Omental fat pad (tissue), 4 donors: Measurements from ENCODE around the gene C19orf73. TPM values are rescaled to one million over a fixed set of nuclear protein-coding genes. Genes with fewer than 3 reads are reported as not detected.

ENCODE experiments used
- ATAC-seq: fragments of 150-250 bp; one replicate; pipeline ENCODE4 v1.9.1; 2016; ENCODE audit warnings: mild to moderate bottlenecking, moderate library complexity; ENCODE audit not compliant: low FRiP score
- DNase-seq: peaks from one replicate; pipeline ENCODE4 v3.0.0-alpha.2; 2019; ENCODE audit warnings: low spot score
- CTCF ChIP-seq, 3 donors: fragments of 450-650 bp; IDR thresholded peaks; one replicate each; pipeline ENCODE4 v1.5.1; 2016 to 2017; ENCODE audit warnings: antibody characterized with exemption in 3 of 3, mild to moderate bottlenecking in 3 of 3, moderate library complexity in 2 of 3
- total RNA-seq, 4 donors: library from RNA; depleted of rRNA; stranded (reverse); fragments of >200 nt; gene quantifications; one replicate each; pipeline ENCODE4 v1.1.0, GENCODE V29; 2016

The C19orf73 gene
- total RNA-seq, 4 donors from 2014 or later: 1.6 to 3.5 (median 2.9) TPM

DNA sequence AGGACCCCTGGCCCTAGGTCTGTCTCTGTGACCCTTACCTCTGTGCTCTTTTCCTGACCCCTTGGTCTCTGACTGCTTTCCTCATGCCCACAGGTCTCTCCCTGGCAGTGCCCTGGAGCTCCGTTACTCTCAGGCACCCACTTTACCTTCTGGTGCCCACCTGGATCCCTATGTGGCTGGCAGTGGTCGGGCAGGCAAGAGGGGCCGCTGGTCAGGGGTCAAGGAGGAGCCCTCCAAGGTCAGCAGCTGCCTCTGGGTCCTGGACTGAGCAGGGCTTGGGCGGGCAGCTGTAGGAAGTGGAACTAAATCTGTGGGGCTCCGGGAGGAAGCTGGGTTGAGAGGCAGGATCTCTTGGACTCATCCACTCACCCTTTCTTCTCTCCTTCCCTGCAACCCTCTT is 16.7 kb upstream of the C19orf73 start:
- TF ChIP-seq CTCF (IDR thresholded peaks at IDR 0.05): no peak
- DNase-seq (no peak), ATAC-seq (no peak)

GRCh38 chr19:49133621-49134454 is 14.9 kb upstream of the C19orf73 start:
- DNase-seq (no peak), ATAC-seq (peak; percentile 38)
- TF ChIP-seq CTCF (IDR thresholded peaks at IDR 0.05): no peak

DNA sequence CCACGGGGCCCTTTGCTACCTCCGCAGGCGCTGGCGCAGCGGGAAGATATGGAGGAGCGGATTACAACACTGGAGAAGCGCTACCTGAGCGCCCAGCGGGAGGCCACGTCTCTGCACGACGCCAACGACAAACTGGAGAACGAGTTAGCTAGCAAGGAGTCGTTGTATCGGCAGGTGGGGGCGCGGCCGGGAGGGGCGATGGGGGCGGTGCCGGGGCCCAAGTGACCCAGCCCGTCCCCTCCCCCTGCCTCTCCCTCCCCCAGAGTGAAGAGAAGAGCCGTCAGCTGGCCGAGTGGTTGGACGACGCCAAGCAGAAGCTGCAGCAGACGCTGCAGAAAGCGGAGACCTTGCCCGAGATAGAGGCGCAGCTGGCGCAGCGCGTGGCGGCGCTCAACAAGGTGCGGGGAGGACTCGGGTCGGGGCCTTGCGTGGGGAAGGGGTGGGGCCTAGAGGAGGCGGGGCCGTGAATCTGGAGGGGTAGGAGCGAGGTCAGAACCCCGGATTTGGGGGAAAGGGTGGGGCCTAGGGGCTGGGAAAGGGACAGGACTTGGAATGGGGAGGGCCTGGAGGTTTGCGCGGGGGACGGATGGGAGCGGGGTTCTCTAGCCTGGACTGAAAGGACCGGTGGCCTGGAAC is 14.1 kb upstream of the C19orf73 start:
- DNase-seq (no peak), ATAC-seq (no peak)
- no peak for TF ChIP-seq CTCF (IDR thresholded peaks at IDR 0.05)

DNA sequence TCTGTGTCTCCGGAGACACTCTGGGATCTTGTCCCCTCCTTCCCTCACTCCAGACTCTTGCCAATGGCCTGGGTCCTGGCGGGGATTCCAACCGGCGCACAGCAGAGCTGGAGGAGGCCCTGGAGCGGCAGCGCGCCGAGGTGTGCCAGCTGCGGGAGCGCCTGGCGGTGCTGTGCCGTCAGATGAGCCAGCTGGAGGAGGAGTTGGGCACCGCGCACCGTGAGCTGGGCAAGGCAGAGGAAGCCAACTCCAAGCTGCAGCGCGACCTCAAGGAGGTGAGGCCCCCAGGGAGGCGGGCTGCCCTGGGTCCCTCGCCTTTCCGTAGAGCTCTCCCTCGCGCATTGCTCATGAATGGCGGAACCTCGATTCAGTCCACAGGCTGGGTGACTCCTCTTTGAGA is 11.4 kb upstream of the C19orf73 start:
- ATAC-seq: no peak
- no peak for TF ChIP-seq CTCF (IDR thresholded peaks at IDR 0.05)
- no peak for DNase-seq

DNA sequence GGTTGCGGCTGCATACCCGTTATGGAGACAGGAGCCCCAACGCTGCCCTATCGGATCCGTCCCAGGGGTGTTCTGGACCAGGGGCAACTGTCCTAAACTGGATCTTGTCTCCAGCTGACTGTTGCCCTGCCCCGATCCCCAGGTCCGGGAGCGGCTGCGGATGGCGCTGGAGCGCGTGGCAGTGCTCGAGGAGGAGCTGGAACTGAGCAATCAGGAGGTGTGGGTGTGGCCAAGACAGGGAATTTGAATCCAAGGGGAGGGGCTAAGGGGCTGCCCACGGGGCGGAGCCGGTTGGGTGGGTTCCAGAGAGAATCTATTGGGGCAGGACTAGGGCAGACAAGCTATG is 10.3 kb upstream of the C19orf73 start:
- no peak for DNase-seq

DNA sequence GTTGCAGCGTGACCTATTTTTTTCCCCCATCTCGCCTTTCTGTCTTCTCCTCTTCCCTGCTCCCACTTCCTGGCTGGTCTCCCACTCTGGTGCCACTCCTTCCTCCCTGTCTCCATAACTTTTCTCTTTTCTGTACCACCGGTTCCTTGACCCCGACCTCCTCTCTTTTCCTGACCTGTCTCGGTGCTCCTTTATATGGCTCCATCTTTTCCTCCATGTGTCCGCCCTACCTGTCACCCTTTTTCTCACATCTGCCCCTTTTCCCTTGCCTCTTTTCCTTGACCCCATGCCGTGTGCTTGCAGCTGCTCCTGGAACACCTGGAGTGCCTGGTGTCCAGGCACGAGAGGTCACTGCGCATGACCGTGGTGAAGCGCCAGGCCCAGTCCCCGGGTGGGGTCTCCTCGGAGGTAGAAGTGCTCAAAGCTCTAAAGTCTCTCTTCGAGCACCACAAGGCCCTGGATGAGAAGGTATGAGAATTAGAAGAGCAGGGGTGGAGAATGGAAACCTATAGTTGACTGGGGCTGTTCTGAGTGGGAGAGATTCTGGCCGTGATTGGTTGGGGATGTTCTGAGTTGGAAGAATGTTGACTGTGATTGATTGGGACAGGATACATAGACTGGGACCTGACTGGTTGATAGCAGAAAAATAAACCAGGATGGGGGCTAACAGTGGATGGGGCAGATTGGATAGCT is 9.7 kb upstream of the C19orf73 start:
- DNase-seq (no peak), ATAC-seq (no peak)
- TF ChIP-seq CTCF (IDR thresholded peaks at IDR 0.05): no peak

More for the DNA sequence above, 10.3 kb upstream of the C19orf73 start:
- TF ChIP-seq CTCF (IDR thresholded peaks at IDR 0.05): no peak
- no peak for ATAC-seq
